H1 (cell line): ENCODE data around the gene BARX2. TPM values are rescaled to one million over a fixed set of nuclear protein-coding genes. Genes with fewer than 3 reads are reported as not detected.

Experiments used
- CTCF ChIA-PET: fragments of 300-600 bp; sonication (Branson Sonifier 250); formaldehyde crosslinking; loops from one replicate; lab custom pipeline; 2021; ENCODE audit not compliant: partially characterized antibody; lab: Charles Lee
- POLR2A ChIA-PET: fragments of 300-600 bp; sonication (Branson Sonifier 250); formaldehyde crosslinking; loops from one replicate; lab custom pipeline; 2021; ENCODE audit warnings: inconsistent platforms; ENCODE audit not compliant: partially characterized antibody; lab: Charles Lee
- DNase-seq, 2 experiments: peaks; one replicate each; pipeline versions ENCODE4 v3.0.0 to v3.0.0-alpha.2; 2010 to 2022; ENCODE audit warnings: low spot score in 2 of 2, low read depth in 1 of 2, mixed read lengths in 1 of 2
- FAIRE-seq: peaks from 2 replicates; lab custom pipeline; 2011; peaks lifted over from hg19 to GRCh38; lab: Jason Lieb, UNC
- H2AFZ ChIP-seq: 2 replicates; pipeline ENCODE4 v1.8.1; 2012; ENCODE audit warnings: low read length, inconsistent platforms
- H2AK5ac ChIP-seq: 2 replicates; pipeline ENCODE4 v1.6.1; 2013; ENCODE audit warnings: low read depth, low read length
- H2BK120ac ChIP-seq: replicated peaks from 2 replicates; pipeline ENCODE3; 2013; ENCODE audit warnings: low read depth, low read length, inconsistent platforms
- H2BK12ac ChIP-seq: 2 replicates; pipeline ENCODE4 v1.6.1; 2013; ENCODE audit warnings: low read depth, low read length
- H2BK15ac ChIP-seq: 2 replicates; pipeline ENCODE4 v1.6.1; 2013; ENCODE audit warnings: low read length
- H2BK20ac ChIP-seq: 2 replicates; pipeline ENCODE4 v1.6.1; 2013; ENCODE audit warnings: low read length
- H2BK5ac ChIP-seq: 2 replicates; pipeline ENCODE4 v1.6.1; 2013; ENCODE audit warnings: low read depth, low read length
- H3K14ac ChIP-seq: 2 replicates; pipeline ENCODE4 v1.6.1; 2013; ENCODE audit warnings: inconsistent platforms; ENCODE audit not compliant: insufficient read length
- H3K18ac ChIP-seq: 2 replicates; pipeline ENCODE4 v1.6.1; 2013; ENCODE audit warnings: low read length; ENCODE audit errors: extremely low read depth
- H3K23ac ChIP-seq: 2 replicates; pipeline ENCODE4 v1.6.1; 2013; ENCODE audit warnings: inconsistent platforms; ENCODE audit not compliant: insufficient read length
- H3K23me2 ChIP-seq: 2 replicates; pipeline ENCODE4 v1.6.1; 2013; ENCODE audit warnings: low read depth, low read length
- H3K27ac ChIP-seq: 2 replicates; pipeline ENCODE4 v1.6.1; 2011; ENCODE audit warnings: low read depth, low read length, inconsistent platforms
- H3K27me3 ChIP-seq, 4 experiments: replicated peaks in 1 of 4; 1 replicate in 1 of 4; 2 replicates in 3 of 4; pipeline versions ENCODE4 v1.6.1 to v1.8.1; 2011 to 2013; ENCODE audit warnings: low read length in 3 of 4, mild to moderate bottlenecking in 3 of 4, inconsistent platforms in 2 of 4, mixed read lengths in 2 of 4, moderate library complexity in 1 of 4; ENCODE audit not compliant: control insufficient read depth in 3 of 4, insufficient read depth in 3 of 4; ENCODE audit errors: extremely low read depth in 1 of 4
- H3K36me3 ChIP-seq, 4 experiments: 2 replicates each; pipeline versions ENCODE4 v1.6.1 to v1.8.1; 2011 to 2013; ENCODE audit warnings: mild to moderate bottlenecking in 4 of 4, low read length in 3 of 4, moderate library complexity in 2 of 4, control low read depth in 1 of 4, inconsistent platforms in 1 of 4; ENCODE audit not compliant: insufficient read depth in 4 of 4, control insufficient read depth in 2 of 4
- H3K4ac ChIP-seq: replicated peaks from 2 replicates; pipeline ENCODE3; 2013; ENCODE audit warnings: low read length, low read depth, mixed read lengths, inconsistent platforms; ENCODE audit not compliant: insufficient read length
- H3K4me1 ChIP-seq, 4 experiments: replicated peaks in 1 of 4; 1 replicate in 1 of 4; 2 replicates in 3 of 4; pipeline versions ENCODE4 v1.6.1 to v1.8.1; 2011 to 2013; ENCODE audit warnings: low read length in 3 of 4, inconsistent platforms in 2 of 4, mixed read lengths in 1 of 4; ENCODE audit not compliant: insufficient read depth in 4 of 4, control insufficient read depth in 3 of 4
- H3K4me2 ChIP-seq, 2 experiments: 2 replicates each; pipeline versions ENCODE4 v1.6.1 to v1.8.1; 2011 to 2013; ENCODE audit warnings: low read depth in 2 of 2, low read length in 2 of 2, control low read depth in 1 of 2, inconsistent platforms in 1 of 2, mild to moderate bottlenecking in 1 of 2; ENCODE audit not compliant: insufficient read depth in 1 of 2
- H3K4me3 ChIP-seq, 4 experiments: fragments of 200-600, 300-600 bp in 1 of 4; sonication (generic), shearing (Covaris generic), sonication (Bioruptor Twin) in 1 of 4; 2 replicates each; pipeline versions ENCODE4 v1.5.1 to v1.8.1; 2011 to 2016; ENCODE audit warnings: low read length in 4 of 4, low read depth in 3 of 4, control low read depth in 2 of 4, inconsistent platforms in 2 of 4, mild to moderate bottlenecking in 2 of 4, mixed read lengths in 1 of 4, moderate library complexity in 1 of 4; ENCODE audit not compliant: insufficient read depth in 2 of 4; ENCODE audit errors: extremely low read depth in 1 of 4
- H3K56ac ChIP-seq: replicated peaks from 2 replicates; pipeline ENCODE3; 2013; ENCODE audit warnings: low read depth, mild to moderate bottlenecking, mixed read lengths, low read length, inconsistent platforms; ENCODE audit not compliant: insufficient read length
- H3K79me1 ChIP-seq: 2 replicates; pipeline ENCODE4 v1.6.1; 2013; ENCODE audit warnings: low read depth, low read length, control low read depth
- H3K79me2 ChIP-seq, 2 experiments: 2 replicates each; pipeline versions ENCODE4 v1.6.1 to v1.8.1; 2012 to 2013; ENCODE audit warnings: low read length in 2 of 2, mild to moderate bottlenecking in 2 of 2, inconsistent platforms in 1 of 2; ENCODE audit not compliant: insufficient read depth in 2 of 2, control insufficient read depth in 1 of 2
- H3K9ac ChIP-seq, 4 experiments: replicated peaks in 1 of 4; 1 replicate in 1 of 4; 2 replicates in 3 of 4; pipeline versions ENCODE4 v1.6.1 to v1.8.1; 2011 to 2013; ENCODE audit warnings: low read depth in 3 of 4, low read length in 3 of 4, control low read depth in 2 of 4, mild to moderate bottlenecking in 2 of 4, moderate library complexity in 2 of 4, inconsistent platforms in 1 of 4; ENCODE audit errors: extremely low read depth in 1 of 4
- H3K9me3 ChIP-seq, 2 experiments: 2 replicates each; pipeline versions ENCODE4 v1.6.1 to v1.8.1; 2012 to 2013; ENCODE audit warnings: mild to moderate bottlenecking in 2 of 2, moderate library complexity in 2 of 2, control low read depth in 1 of 2, inconsistent platforms in 1 of 2, low read depth in 1 of 2, low read length in 1 of 2, mixed read lengths in 1 of 2; ENCODE audit not compliant: insufficient read depth in 2 of 2
- H4K20me1 ChIP-seq, 2 experiments: replicated peaks in 1 of 2; 2 replicates each; pipeline versions ENCODE3 to v1.8.1; 2011 to 2013; ENCODE audit warnings: inconsistent platforms in 2 of 2, low read length in 2 of 2, mild to moderate bottlenecking in 1 of 2; ENCODE audit not compliant: insufficient read depth in 2 of 2, control insufficient read depth in 1 of 2
- H4K5ac ChIP-seq: 2 replicates; pipeline ENCODE4 v1.6.1; 2013; ENCODE audit warnings: low read length, low read depth, mixed read lengths, inconsistent platforms; ENCODE audit not compliant: insufficient read length
- H4K8ac ChIP-seq: 2 replicates; pipeline ENCODE4 v1.8.0; 2013; ENCODE audit warnings: mild to moderate bottlenecking, moderate library complexity, low read length, inconsistent platforms; ENCODE audit not compliant: insufficient read depth; ENCODE audit errors: extremely low read depth
- H4K91ac ChIP-seq: replicated peaks from 2 replicates; pipeline ENCODE3; 2013; ENCODE audit warnings: low read length, mixed read lengths, inconsistent platforms; ENCODE audit not compliant: insufficient read length
- CHD7 ChIP-seq: fragments of 300-600 bp; sonication (generic); IDR thresholded peaks from 2 replicates; pipeline ENCODE4 v1.7.1; 2012; ENCODE audit warnings: low read length, moderate library complexity, mild to moderate bottlenecking, inconsistent platforms; ENCODE audit not compliant: insufficient replicate concordance
- polyA plus RNA-seq, 7 experiments: library from polyadenylated mRNA; depleted of rRNA in 3 of 7; stranded (reverse) in 5 of 7; unstranded in 2 of 7; fragments of >200 nt in 5 of 7; fragments of 200-250 nt in 2 of 7; gene quantifications; 1 replicate in 5 of 7; 2 replicates in 1 of 7; 4 replicates in 1 of 7; pipeline versions ENCODE4 v1.2.1 to v1.2.3, GENCODE V29; 2011 to 2013; ENCODE audit warnings: missing spikeins in 2 of 7, mixed read lengths in 2 of 7
- total RNA-seq: library from RNA; stranded (reverse); fragmentation: NEBNext Ultra II Directional; extraction: Animal tissue kit (Norgen Biotek cat#: 25700); gene quantifications from 2 replicates; pipeline ENCODE4 v1.2.1, GENCODE V29; 2021

BARX2 gene
- total and polyA plus RNA-seq, 2 of the 8 experiments (the other 6 are each of a cell fraction or from before 2014, with no cell fraction given): not detected

- Histone ChIP-seq H3K4ac (no peak overlapping the region), H4K5ac (no peak overlapping the region), H4K91ac (no peak overlapping the region), H2BK12ac (no peak overlapping the region), H3K27me3 (no peaks in the 10 kb centered on the region), H2BK20ac (no peak overlapping the region), H3K56ac (no peak overlapping the region), H2BK120ac (no peak overlapping the region), H3K23me2 (no peaks in the 10 kb centered on the region), H3K79me1 (no peaks in the 10 kb centered on the region), H3K79me2 (no peaks in the 10 kb centered on the region), H3K9me3 (no peaks in the 10 kb centered on the region), H3K23ac (no peak overlapping the region), H3K14ac (no peak overlapping the region), H3K27ac (no peak overlapping the region), H4K8ac (no peak overlapping the region), H2BK15ac (no peak overlapping the region), H3K4me2 (no peak overlapping the region), H2AK5ac (no peak overlapping the region), H3K9ac (no peak overlapping the region), H3K36me3 (no peaks in the 10 kb centered on the region), H3K4me1 (peaks cover 0 to 1% (median 0%) of the 10 kb centered on the region in 4 experiments; a peak in 2 of 7 replicates), H3K18ac (no peak overlapping the region), H3K4me3 (no peak overlapping the region), H4K20me1 (no peaks in the 10 kb centered on the region), H2BK5ac (no peak overlapping the region), H2AFZ (no peak overlapping the region)
- ChIA-PET POLR2A (no interaction called here), CTCF (interaction anchor here (0.6 to 7.4 kb wide), 3 partner anchors 13 to 930 kb away, joined by 3 to 88 read pairs (median 3); no protein-coding TSS in a partner anchor)
- DNase-seq (no peak), FAIRE-seq (no peak)
- TF ChIP-seq CHD7: no peak
These were observed 46.9 kb upstream of the BARX2 start for GRCh38 chr11:129328756-129329155.
